CD14-positive monocyte (primary cell): ENCODE results near the gene VSTM4. TPM values are rescaled to one million over a fixed set of nuclear protein-coding genes. Genes with fewer than 3 reads are reported as not detected.

Source experiments
- DNase-seq, 3 donors: peaks; one replicate each; pipeline ENCODE4 v3.0.0-alpha.2; 2011 to 2022
- H2AFZ ChIP-seq: 2 replicates; pipeline ENCODE4 v1.6.0; 2012; ENCODE audit warnings: mild to moderate bottlenecking, low read depth, low read length, inconsistent platforms; ENCODE audit not compliant: insufficient read depth, poor library complexity, severe bottlenecking
- H3K27ac ChIP-seq, 2 donors: 1 replicate in 1 of 2; 2 replicates in 1 of 2; pipeline ENCODE4 v1.5.1; 2012 to 2013; ENCODE audit warnings: low read length in 2 of 2, control low read depth in 1 of 2, inconsistent platforms in 1 of 2, low read depth in 1 of 2, mild to moderate bottlenecking in 1 of 2
- H3K27me3 ChIP-seq, 2 donors: one replicate each; pipeline versions ENCODE4 v1.6.0 to v1.6.1; 2011 to 2013; ENCODE audit warnings: low read length in 2 of 2; ENCODE audit not compliant: control insufficient read depth in 2 of 2, insufficient read depth in 2 of 2
- H3K36me3 ChIP-seq, 2 donors: replicated peaks in 1 of 2; 1 replicate in 1 of 2; 2 replicates in 1 of 2; pipeline versions ENCODE4 v1.5.1 to v1.6.1; 2012 to 2013; ENCODE audit warnings: low read length in 2 of 2, control low read depth in 1 of 2, inconsistent platforms in 1 of 2, mild to moderate bottlenecking in 1 of 2; ENCODE audit not compliant: insufficient read depth in 2 of 2, control insufficient read depth in 1 of 2
- H3K4me1 ChIP-seq, 2 donors: 1 replicate in 1 of 2; 2 replicates in 1 of 2; pipeline versions ENCODE4 v1.5.1 to v1.6.1; 2012 to 2013; ENCODE audit warnings: low read length in 2 of 2, control low read depth in 1 of 2, inconsistent platforms in 1 of 2, mild to moderate bottlenecking in 1 of 2, moderate library complexity in 1 of 2; ENCODE audit not compliant: insufficient read depth in 2 of 2, control insufficient read depth in 1 of 2
- H3K4me2 ChIP-seq: replicated peaks from 2 replicates; pipeline ENCODE3; 2012; ENCODE audit warnings: low read length, moderate library complexity, mild to moderate bottlenecking; ENCODE audit not compliant: poor library complexity, severe bottlenecking; ENCODE audit errors: extremely low read depth
- H3K4me3 ChIP-seq, 3 experiments: fragments of 200-600 bp in 1 of 3; sonication (generic) in 1 of 3; replicated peaks in 1 of 3; 1 replicate in 2 of 3; 2 replicates in 1 of 3; pipeline ENCODE4 v1.5.1; 2011 to 2013; ENCODE audit warnings: low read length in 3 of 3, mild to moderate bottlenecking in 3 of 3, control low read depth in 2 of 3, low read depth in 2 of 3, inconsistent platforms in 1 of 3, moderate library complexity in 1 of 3
- H3K79me2 ChIP-seq: 2 replicates; pipeline ENCODE4 v1.6.0; 2012; ENCODE audit warnings: mild to moderate bottlenecking, control low read depth, inconsistent platforms, low read length, moderate library complexity; ENCODE audit not compliant: insufficient read depth
- H3K9ac ChIP-seq: 2 replicates; pipeline ENCODE4 v1.6.0; 2017; ENCODE audit warnings: low read length, mild to moderate bottlenecking; ENCODE audit not compliant: insufficient read depth, poor library complexity, severe bottlenecking
- H3K9me3 ChIP-seq, 2 donors: replicated peaks in 1 of 2; 1 replicate in 1 of 2; 2 replicates in 1 of 2; pipeline versions ENCODE4 v1.5.1 to v1.6.1; 2012 to 2013; ENCODE audit warnings: low read length in 2 of 2, control low read depth in 1 of 2; ENCODE audit not compliant: control insufficient read depth in 1 of 2, insufficient read depth in 1 of 2
- H4K20me1 ChIP-seq: 2 replicates; pipeline ENCODE4 v1.6.0; 2012; ENCODE audit warnings: mild to moderate bottlenecking, low read length, control low read depth, moderate library complexity; ENCODE audit not compliant: insufficient read depth
- H3K27ac Mint-ChIP-seq, 7 donors: one replicate each; pipeline ENCODE4 v1.8.0; 2020; ENCODE audit warnings: mild to moderate bottlenecking in 7 of 7, mixed read lengths in 7 of 7, moderate library complexity in 6 of 7, inconsistent platforms in 2 of 7
- H3K27me3 Mint-ChIP-seq, 3 donors: one replicate each; pipeline ENCODE4 v1.8.0; 2021 to 2022; ENCODE audit warnings: low read depth in 3 of 3, mild to moderate bottlenecking in 3 of 3, mixed read lengths in 3 of 3, moderate library complexity in 3 of 3, inconsistent platforms in 1 of 3
- H3K36me3 Mint-ChIP-seq, 2 donors: one replicate each; pipeline ENCODE4 v1.8.0; 2020; ENCODE audit warnings: mixed read lengths in 2 of 2, inconsistent platforms in 1 of 2, mild to moderate bottlenecking in 1 of 2
- H3K4me1 Mint-ChIP-seq: one replicate; pipeline ENCODE4 v1.8.0; 2020; ENCODE audit warnings: mild to moderate bottlenecking, mixed read lengths
- H3K4me3 Mint-ChIP-seq, 2 donors: one replicate each; pipeline ENCODE4 v1.8.0; 2020; ENCODE audit warnings: mild to moderate bottlenecking in 2 of 2, mixed read lengths in 2 of 2, moderate library complexity in 1 of 2
- H3K9me3 Mint-ChIP-seq, 7 donors: one replicate each; pipeline ENCODE4 v1.8.0; 2020 to 2022; ENCODE audit warnings: mixed read lengths in 7 of 7, mild to moderate bottlenecking in 6 of 7, moderate library complexity in 6 of 7, inconsistent platforms in 2 of 7
- CTCF ChIP-seq: fragments of 200-600 bp; IDR thresholded peaks from one replicate; pipeline ENCODE4 v1.8.0; 2022; ENCODE audit warnings: antibody characterized with exemption, mild to moderate bottlenecking
- WGBS: methylation state at CpG from one replicate; pipeline ENCODE4 v1.1.5; 2013; ENCODE audit warnings: missing lambda C conversion rate; ENCODE audit not compliant: insufficient coverage; 5-methylcytosine and 5-hydroxymethylcytosine counted together
- intact Hi-C, 2 donors: fragments of 100-400 bp; cut with micrococcal nuclease; formaldehyde crosslinking; loops; one replicate each; pipeline versions ENCODE4 v1.15.0 to v1.15.1; 2023
- polyA plus RNA-seq, 3 donors: library from polyadenylated mRNA; depleted of rRNA in 1 of 3; unstranded in 2 of 3; stranded (reverse) in 1 of 3; fragments of 300-500 nt in 2 of 3; fragments of >200 nt in 1 of 3; fragmentation: Illumina TruSeq in 2 of 3; gene quantifications; 1 replicate in 2 of 3; 2 replicates in 1 of 3; pipeline ENCODE4 v1.2.3, GENCODE V29; 2012 to 2021

The VSTM4 gene
- polyA plus RNA-seq, 3 donors, result not detected

GRCh38 chr10:49080071-49080470 is 35.3 kb downstream of the VSTM4 start:
- Histone ChIP-seq H3K4me2 (no peak overlapping the region), H3K4me1 (no peaks in the 10 kb centered on the region), H3K9me3 (no peaks in the 10 kb centered on the region), H3K79me2 (no peaks in the 10 kb centered on the region), H3K36me3 (no peaks in the 10 kb centered on the region), H2AFZ (no peak overlapping the region), H3K4me3 (no peak overlapping the region), H4K20me1 (no peaks in the 10 kb centered on the region), H3K9ac (no peak overlapping the region), H3K27ac (no peak overlapping the region), H3K27me3 (no peaks in the 10 kb centered on the region)
- no peaks in the 10 kb centered on the region for H3K36me3 Mint-ChIP-seq
- H3K4me1 Mint-ChIP-seq, result peaks cover 17% of the 10 kb centered on the region
- no peak overlapping the region for H3K4me3 Mint-ChIP-seq
- no peak overlapping the region for H3K27ac Mint-ChIP-seq
- intact Hi-C loops, result no loop called here
- no peaks in the 10 kb centered on the region for H3K9me3 Mint-ChIP-seq
- no peak for DNase-seq
- no peak for TF ChIP-seq CTCF
- H3K27me3 Mint-ChIP-seq, result peaks cover 1 to 8% (median 2%) of the 10 kb centered on the region in 3 donors
- WGBS, result 0% methylated on average over 1 of the region's 1 CpG

GRCh38 chr10:49079499-49079898 is 35.8 kb downstream of the VSTM4 start:
- no CpG with 5 or more reads among the region's 3 CpGs for WGBS
- H3K27me3 Mint-ChIP-seq, result peaks cover 1 to 8% (median 2%) of the 10 kb centered on the region in 3 donors
- H3K9ac ChIP-seq, result no peak overlapping the region
- no peaks in the 10 kb centered on the region for H3K36me3 Mint-ChIP-seq
- no peak for DNase-seq
- no peaks in the 10 kb centered on the region for H3K27me3 ChIP-seq
- no peak overlapping the region for H3K4me3 ChIP-seq
- no peaks in the 10 kb centered on the region for H3K4me1 ChIP-seq
- H3K79me2 ChIP-seq, result no peaks in the 10 kb centered on the region
- no peak overlapping the region for H3K4me3 Mint-ChIP-seq
- no peaks in the 10 kb centered on the region for H4K20me1 ChIP-seq
- no peaks in the 10 kb centered on the region for H3K36me3 ChIP-seq
- H3K27ac ChIP-seq, result no peak overlapping the region
- H3K4me1 Mint-ChIP-seq, result peaks cover 17% of the 10 kb centered on the region
- H3K9me3 ChIP-seq, result no peaks in the 10 kb centered on the region
- no peak overlapping the region for H3K27ac Mint-ChIP-seq
- no peak overlapping the region for H2AFZ ChIP-seq
- no peak overlapping the region for H3K4me2 ChIP-seq
- no peaks in the 10 kb centered on the region for H3K9me3 Mint-ChIP-seq
- no peak for TF ChIP-seq CTCF
- intact Hi-C loops, result no loop called here
